ENCODE results near the gene OPTC. TPM values are rescaled to one million over a fixed set of nuclear protein-coding genes. Genes with fewer than 3 reads are reported as not detected.

Gene OPTC
- total RNA-seq, 2 donors from 2014 or later: not detected

GRCh38 chr1:203546274-203546673, 52.3 kb downstream of the OPTC start:
- ATAC-seq (no peak), DNase-seq (no peak)
- intact Hi-C loops (cut with DNase I, micrococcal nuclease): no loop called here

DNA sequence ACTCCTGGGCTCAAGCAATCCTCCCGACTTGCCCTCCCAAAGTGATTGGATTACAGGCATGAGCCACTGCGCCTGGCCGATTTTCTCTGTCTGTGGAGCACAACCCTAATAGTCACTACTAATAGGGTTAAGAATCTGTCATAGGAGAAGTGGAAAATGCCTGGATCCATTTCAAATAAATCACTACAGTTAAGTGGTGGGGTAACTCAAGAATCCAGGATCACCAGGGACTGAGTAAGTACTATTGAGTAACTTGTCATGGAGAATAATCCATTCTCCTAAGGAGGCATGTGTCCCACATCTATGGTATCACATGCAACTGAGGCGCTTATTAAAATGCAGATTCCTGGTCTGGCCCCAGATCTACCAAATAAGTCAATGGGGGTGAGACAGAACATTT, 53.2 kb downstream of the OPTC start:
- DNase-seq (no peak), ATAC-seq (no peak)
- intact Hi-C loops (cut with DNase I, micrococcal nuclease): no loop called here

- DNase-seq: no peak
- ATAC-seq: no peak
- intact Hi-C loops (cut with DNase I, micrococcal nuclease): no loop called here
Measured at GRCh38 chr1:203547771-203548421, 53.9 kb downstream of the OPTC start.

- ATAC-seq (no peak), DNase-seq (no peak)
- intact Hi-C loops (cut with DNase I, micrococcal nuclease): no loop called here
Measured at GRCh38 chr1:203548892-203549291, 54.9 kb downstream of the OPTC start.

DNA sequence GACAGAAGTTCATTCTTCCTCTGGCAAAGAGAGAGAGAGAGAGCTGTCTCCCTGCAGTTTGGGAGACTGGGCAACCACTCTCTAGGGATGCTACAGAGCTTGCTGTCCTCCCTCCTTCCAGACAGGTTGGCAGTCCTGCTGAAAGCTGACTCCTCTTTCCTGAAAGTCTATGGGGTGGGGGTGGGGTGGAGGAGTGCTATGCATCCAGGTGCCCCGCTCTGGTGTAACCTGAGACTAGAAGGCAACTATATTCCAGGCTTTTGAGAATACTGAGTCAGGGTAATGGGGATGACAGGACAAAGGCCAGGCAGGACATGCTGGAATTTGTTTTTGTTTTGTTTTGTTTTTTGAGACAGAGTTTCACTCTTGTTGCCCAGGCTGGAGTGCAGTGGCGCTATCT, 55.4 kb downstream of the OPTC start:
- intact Hi-C loops (cut with DNase I, micrococcal nuclease): no loop called here
- ATAC-seq (no peak), DNase-seq (no peak)

GRCh38 chr1:203550846-203551245, 56.9 kb downstream of the OPTC start:
- DNase-seq: no peak
- intact Hi-C loops (cut with DNase I, micrococcal nuclease): no loop called here
- no peak for ATAC-seq

DNA sequence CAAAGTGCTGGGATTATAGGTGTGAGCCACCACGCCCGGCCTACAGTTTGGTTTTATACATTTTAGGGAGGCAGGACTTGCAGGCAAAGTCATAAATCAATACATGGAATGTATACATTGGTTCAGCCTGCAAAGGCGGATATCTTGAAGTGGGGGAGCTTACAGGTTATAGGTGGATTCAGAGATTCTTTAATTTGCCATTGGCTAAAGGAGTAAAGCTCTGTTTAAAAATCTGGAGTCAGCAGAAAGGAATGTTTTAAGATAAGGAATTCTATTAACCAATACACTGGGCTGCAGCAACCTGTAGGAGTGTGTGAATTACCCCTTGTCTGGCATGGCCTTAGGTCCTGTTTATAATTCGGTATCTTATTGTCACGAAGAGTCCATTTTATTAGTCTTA, 57.6 kb downstream of the OPTC start:
- intact Hi-C loops (cut with DNase I, micrococcal nuclease): no loop called here
- ATAC-seq (no peak), DNase-seq (no peak)

DNA sequence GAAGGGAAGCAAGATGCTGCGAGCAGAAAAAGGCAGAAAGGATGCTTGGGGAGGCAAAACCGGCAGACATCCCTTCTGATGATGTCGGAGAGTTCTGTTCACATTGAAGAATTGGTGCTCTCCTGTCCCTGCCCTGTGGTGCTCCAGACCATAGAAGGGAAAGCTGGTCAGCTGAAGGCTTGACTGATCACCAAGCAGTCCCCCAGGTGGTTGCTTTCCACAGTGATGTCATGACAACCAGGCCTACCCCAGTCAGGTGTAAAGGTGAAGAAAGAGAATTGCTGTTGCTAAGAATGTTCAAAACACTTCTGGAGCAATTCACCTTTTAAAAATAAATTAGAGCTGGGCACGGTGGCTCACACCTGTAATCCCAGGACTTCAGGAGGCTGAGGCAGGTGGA, 59.5 kb downstream of the OPTC start:
- ATAC-seq (no peak), DNase-seq (no peak)
- intact Hi-C loops (cut with DNase I, micrococcal nuclease): no loop called here

GRCh38 chr1:203554071-203554470, 60.1 kb downstream of the OPTC start:
- DNase-seq (no peak), ATAC-seq (no peak)
- intact Hi-C loops (cut with DNase I, micrococcal nuclease): no loop called here

GRCh38 chr1:203555076-203555475, 61.1 kb downstream of the OPTC start:
- ATAC-seq (no peak), DNase-seq (no peak)
- intact Hi-C loops (cut with DNase I, micrococcal nuclease): no loop called here

GRCh38 chr1:203555511-203556046, 61.6 kb downstream of the OPTC start:
- intact Hi-C loops (cut with DNase I, micrococcal nuclease): no loop called here
- ATAC-seq (no peak), DNase-seq (no peak)

DNA sequence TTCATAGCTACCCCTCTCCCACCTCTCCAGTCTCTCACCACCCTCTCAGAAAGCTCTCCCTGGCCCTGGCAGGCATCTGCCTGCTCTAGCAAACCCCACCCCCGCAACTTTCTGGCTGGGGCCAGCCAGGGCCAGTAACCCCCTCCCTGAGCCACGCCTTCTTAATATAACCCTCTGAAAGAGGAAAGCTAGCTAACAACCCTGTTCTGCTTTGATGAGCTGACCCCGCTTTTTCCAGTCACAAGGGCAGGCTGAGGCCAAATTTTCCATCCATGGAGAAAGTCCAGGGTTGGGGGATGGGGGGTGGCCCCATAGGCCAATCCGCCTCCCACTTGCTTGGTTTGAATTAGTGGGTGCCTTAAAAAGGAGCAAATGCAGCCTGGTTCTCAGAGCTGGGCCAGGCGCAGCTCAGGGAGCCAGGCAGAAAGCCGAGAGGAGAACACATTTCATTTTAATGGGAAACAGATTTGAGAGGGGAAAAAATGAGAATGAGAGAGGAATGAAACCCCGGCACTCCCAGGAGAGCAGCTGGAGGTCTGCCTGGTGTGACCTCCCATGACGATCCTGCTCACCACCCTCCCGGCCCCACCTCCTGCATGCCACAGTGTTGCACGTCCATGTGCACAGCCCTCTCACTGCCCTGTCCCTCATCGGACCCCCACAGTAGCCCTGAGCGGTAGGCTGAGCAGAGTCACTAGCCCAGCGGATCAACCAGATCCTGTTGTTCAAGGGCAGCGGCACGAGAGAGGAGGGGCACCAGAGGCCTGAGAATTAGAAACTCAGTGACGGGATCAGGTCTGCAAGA, 62.3 kb downstream of the OPTC start:
- ATAC-seq: peak; percentile 26

GRCh38 chr1:203557390-203557789, 63.4 kb downstream of the OPTC start:
- DNase-seq (peak in 1 of 2 donors; percentile 40), ATAC-seq (no peak)
- intact Hi-C loops (cut with DNase I, micrococcal nuclease): no loop called here

More for the DNA sequence above, 62.3 kb downstream of the OPTC start:
- DNase-seq: peak; percentile 16 to 51
- intact Hi-C loops (cut with DNase I, micrococcal nuclease): no loop called here

DNA sequence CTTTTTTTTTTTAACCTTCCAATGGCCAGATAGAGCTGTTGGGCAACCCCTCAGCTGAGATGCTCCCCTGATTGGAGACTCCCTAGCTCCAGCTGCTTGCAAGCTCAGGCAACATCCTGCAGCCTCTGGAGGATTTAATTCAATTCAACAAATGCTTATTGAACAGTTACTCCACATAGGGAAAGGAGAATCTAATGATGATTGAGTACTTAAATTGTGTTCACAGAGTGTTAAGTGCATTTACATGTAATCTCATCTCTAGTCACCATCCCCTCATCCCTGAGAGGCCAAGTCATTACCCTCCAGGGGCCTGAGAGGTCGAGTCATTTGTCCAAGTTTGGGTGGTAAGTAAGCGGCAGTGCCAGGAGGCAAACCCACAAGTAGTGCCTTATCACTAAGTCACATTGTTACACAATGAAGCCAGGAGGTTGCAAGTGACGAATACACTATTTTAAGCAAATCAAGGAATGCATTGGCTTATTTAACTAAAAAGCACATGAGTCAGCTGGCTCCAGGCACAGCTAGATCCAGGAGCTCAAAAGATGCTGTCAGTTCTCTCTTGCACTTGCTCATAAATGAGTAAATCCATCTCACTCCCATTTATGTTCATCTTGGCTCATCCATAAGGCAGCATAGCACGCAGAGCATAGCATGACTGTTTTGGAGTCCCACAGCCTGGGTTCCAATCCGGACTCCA, 64.3 kb downstream of the OPTC start:
- DNase-seq: peak in 1 of 2 donors; percentile 40
- no peak for ATAC-seq
- intact Hi-C loops (cut with DNase I, micrococcal nuclease): no loop called here

Other genes with a start within 250 kb of the OPTC start
- gene BTG2, start 188.6 kb upstream of the OPTC start, total RNA-seq: 10 to 100 TPM; 70.5 to 76.9 TPM
- 10 to 100 TPM; 25.2 to 29.6 TPM for gene FMOD, start 143.0 kb upstream of the OPTC start, total RNA-seq
- 10 to 100 TPM in 1 of 2 donors, 1 to 10 TPM in 1; 6.6 to 19.7 TPM for gene PRELP, start 18.3 kb upstream of the OPTC start, total RNA-seq
- gene ATP2B4, start 132.7 kb downstream of the OPTC start, total RNA-seq: 10 to 100 TPM; 17.4 to 55.8 TPM

Measured in left colon (tissue), 2 donors.